ENCODE data around the gene MAD1L1.

Gene MAD1L1

GRCh38 chr7:1913466-1914282 lies 319.1 kb downstream of the MAD1L1 start:
- DNase-seq (ENCODE audit: low spot score) = no peak

DNA sequence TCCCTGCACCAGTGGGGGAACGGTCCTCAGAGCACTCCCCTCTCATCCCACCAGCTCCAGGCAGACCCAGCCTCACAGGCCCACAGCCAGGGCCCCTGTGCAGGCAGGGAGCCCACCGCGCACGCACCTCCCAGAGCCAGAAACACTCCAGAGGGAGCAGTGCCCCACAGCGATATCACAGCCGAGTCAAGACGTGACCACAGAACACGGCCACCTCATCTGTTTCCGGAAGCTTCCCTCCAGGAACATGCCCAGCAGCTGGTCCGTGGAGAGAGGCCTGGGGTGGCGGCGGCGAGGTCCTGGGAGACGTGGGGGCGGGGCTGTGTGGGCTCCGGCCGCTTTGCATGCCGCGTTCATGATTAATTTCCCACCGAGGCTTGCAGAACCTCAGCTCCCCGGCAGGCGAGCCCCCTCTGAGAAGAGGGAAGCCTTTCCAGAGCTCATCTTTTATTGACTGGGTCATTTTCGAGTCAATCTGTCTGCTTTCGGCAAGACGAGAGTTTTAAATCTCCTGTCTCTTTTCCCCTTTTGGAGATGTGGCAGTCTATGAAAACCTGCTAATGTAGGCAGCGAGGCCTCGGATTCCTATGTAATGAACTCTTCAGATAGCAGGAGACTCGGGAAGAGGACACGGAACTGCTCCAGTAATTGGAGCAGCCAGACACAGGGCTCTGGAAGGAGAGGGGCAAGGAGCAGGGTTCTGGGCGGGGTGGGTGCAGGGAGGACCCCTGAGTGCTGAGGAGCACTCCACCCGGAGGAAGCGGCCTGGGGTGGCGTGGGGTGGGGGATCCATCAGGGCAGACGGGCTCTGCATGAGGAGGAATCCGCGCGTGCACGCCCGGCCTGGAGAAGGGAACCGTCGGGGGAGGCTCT lies 319.9 kb downstream of the MAD1L1 start:
- peak; percentile 85 for DNase-seq (ENCODE audit: low spot score)

- no peak for DNase-seq (ENCODE audit: low spot score)
Measured at GRCh38 chr7:1911571-1911970, 321.2 kb downstream of the MAD1L1 start.

DNA sequence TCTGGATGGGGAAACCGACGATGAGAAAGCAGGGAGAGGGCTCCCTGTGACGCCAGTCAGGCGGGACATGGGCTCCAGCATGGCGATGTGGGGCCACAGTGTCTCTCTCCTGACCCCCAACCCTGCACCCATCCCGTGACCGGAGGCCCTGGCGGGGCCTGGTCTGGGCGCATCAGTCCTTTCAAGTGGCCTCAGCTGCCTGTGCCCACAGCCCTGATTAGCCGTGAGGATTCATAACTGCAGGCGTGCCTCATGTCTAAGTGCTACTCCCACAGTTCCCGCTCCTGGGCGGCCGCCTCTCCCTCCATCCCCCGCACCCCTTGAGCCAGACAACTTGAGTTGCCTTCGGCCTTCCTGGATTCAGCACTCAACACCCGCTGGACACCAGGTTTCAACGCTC lies 321.9 kb downstream of the MAD1L1 start:
- DNase-seq (ENCODE audit: low spot score) = no peak

DNA sequence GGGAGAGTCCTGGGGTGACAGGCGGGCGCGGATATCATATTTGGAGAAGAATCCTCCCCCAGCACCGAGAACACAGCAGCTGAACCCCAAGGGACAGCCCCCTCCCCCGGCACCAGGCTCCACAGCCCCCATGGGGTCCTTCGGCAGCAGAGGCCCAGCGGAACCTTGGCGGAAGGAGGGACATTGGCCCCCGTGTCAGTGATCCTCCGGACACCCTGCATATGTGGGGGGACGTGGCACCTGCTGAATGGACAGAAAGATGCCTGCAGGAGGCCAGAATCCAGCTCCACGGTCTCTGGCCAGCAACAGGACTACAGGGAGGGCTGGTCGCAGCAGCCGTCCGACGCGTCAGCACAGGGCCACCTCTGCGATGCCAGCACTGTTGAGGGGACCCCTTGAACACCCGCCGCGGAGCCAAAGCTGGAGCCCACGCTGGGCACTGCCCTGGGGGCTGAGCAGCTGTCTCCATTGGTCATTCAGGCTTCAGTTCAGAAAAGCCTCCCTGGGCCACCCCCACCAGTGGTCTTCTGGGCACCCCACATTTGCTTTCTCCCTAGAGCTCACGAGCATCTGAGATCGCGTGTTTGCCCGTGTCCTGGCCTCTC lies 322.6 kb downstream of the MAD1L1 start:
- DNase-seq (ENCODE audit: low spot score) = no peak

DNA sequence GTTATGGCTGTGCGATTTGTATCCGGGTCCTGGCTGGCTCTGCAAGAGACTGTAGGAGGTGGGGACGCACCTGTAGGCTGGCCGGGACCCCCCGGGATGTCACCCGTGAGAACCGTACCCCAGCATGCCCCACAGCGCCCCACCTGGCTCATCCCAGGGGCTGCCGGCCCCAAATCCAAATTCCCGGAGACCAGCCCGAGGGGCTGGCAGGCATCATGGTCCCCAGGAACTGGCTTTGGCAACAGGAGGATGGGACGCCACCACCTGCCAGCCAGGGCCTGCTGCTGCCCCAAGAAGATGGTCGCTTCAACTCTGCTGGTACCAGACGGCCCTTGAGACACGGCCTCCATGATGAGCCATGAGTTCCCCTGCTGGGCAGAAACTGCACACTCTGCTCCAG lies 323.3 kb downstream of the MAD1L1 start:
- no peak for DNase-seq (ENCODE audit: low spot score)

GRCh38 chr7:1908823-1909420 lies 323.8 kb downstream of the MAD1L1 start:
- DNase-seq (ENCODE audit: low spot score) = no peak

GRCh38 chr7:1907751-1908365 lies 324.9 kb downstream of the MAD1L1 start:
- no peak for DNase-seq (ENCODE audit: low spot score)

DNA sequence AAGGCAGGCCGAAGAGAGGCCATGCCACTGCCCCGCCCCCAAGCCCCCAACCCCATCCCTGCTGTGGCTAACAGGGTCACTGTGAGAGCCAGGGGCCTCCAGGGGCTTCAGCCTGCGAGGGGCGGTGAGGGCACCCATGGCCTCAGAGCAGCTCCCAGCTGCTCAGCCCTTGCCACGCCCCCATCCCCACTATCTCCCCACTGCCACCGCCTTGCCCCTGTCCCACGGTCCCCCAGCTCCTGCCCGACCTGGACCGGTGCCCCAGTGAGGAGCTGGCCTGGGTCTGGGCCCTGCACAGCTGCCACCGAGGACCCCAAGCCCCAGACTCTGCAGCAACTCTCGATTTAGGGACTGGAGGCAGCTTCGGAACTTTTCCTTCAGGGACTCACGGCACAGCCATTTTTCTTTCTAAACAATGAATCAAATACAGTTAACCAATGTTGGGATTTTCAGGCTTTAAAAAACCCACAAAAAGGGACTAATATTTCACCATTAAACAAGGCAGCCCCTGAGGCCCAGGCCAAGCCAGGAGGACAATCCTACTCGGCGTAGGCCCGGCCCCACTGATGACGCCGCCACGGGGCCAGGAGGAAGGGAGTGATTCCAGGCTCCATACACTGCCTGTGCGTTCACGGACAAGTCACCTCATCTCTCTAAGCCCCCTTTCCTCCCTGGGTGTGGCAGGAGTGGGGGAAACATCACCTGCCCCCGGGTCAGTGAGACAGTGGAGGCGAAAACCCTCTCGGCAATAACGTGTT lies 325.6 kb downstream of the MAD1L1 start:
- no peak for DNase-seq (ENCODE audit: low spot score)

GRCh38 chr7:1906087-1906830 lies 326.5 kb downstream of the MAD1L1 start:
- no peak for DNase-seq (ENCODE audit: low spot score)

- DNase-seq (ENCODE audit: low spot score) = no peak
Measured at GRCh38 chr7:1902231-1902855, 330.4 kb downstream of the MAD1L1 start.

GRCh38 chr7:1901431-1902210 lies 331.1 kb downstream of the MAD1L1 start:
- DNase-seq (ENCODE audit: low spot score) = no peak

- no peak for DNase-seq (ENCODE audit: low spot score)
Measured at GRCh38 chr7:1900847-1901246, 331.9 kb downstream of the MAD1L1 start.

DNA sequence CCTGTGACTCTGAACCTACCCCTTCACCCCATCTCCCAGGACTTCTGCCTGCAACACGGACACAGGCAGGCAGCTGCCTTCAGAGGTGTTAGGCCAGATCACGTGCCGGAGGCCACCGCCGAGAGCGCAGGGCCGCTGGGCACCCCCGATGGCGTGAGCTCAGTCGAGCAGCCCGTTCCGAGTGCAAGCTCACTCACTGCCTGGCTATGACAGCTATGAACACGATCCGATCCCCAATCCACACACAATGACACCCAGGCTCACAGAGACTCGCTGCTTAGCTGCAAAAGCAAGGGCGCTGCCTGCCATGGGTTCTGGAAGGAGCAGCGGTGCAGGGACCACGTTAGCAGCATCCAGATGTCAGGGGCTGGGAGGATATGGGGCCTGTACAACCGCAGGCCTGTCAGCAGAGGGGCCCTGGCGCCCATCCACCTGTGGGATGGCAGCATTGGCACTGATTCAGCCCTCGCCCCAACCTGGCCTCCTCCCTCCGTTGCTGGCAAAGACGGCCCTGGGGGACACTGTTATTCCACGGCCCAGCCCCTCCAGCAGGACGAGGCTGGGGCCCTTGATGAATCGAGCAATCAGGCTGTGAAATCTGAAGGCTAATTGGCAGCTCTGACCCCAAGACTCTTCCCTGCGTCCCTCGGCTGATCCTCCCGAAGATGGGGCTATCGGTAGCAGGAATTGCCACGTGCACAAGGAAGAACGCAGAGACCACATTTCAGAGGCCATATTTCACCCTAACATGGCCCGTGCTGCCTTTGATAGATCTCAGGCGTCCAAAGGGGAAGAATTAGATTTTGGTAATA lies 332.6 kb downstream of the MAD1L1 start:
- DNase-seq (ENCODE audit: low spot score) = no peak

DNA sequence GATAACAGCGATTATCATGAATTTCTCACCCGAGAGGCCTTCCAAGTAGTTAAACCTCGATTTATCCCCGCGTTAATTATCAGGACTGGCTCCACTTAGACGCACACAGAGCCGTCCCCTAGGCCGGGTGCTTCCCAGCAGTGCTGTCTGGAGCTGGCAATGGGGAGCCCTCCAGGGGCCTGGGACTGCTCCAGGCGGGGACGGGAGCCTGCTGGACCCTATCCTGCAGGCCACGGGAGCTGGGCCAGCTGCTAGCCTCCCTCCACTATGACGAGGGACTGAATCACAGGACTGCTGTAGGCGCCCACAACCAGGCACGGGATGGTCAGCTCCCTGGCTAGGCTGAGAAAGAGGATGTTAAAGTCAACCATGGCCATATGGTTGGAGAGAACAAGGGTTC lies 333.5 kb downstream of the MAD1L1 start:
- peak; percentile 95 for DNase-seq (ENCODE audit: low spot score)

- DNase-seq (ENCODE audit: low spot score) = no peak
Measured at GRCh38 chr7:1898628-1899185, 334.0 kb downstream of the MAD1L1 start.

DNA sequence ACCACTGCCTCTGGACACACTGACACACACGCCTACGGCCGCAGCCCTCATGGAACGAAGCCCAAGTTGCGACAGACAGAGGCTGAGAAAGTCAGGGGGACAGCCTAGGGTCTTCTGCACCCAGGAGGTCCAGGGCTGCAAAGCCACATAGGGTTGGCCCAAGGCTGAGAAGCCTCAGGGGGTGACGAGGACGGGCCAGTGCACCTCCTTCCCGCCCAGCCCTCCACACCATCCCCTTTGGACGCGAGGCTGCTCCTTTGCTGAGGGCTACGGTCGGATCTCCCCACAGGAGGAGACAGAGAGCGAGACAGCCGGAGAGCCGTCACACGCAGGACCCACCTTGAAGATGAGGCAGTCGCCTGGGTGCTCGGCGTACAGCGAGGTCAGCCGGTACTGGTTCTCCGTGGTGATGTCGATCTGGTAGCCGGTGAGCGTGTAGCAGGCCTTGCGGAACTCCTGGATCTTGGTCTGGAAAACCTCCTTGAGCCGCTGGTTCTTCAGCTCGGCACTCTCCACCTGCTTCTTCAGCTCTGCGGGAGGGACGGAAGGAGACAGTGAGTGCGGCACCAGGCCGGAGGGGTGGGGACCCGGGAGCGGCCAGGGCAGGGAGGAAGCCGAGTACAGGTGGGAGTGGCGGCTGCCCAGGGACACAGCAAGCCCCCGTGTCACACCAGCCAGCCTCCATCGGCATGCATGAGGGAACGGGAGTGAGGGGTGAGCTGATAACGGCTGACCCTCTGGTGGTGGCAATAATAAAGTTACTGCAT lies 334.7 kb downstream of the MAD1L1 start:
- no peak for DNase-seq (ENCODE audit: low spot score)
